A673 (cell line): ENCODE data around the gene NACC2. TPM values are rescaled to one million over a fixed set of nuclear protein-coding genes. Genes with fewer than 3 reads are reported as not detected.

Experiments
- BruUV-seq: library from RNA; stranded (reverse); fragments of 400-500 nt; replicated peaks from 2 replicates; lab custom pipeline; 2021; lab: Mats Ljungman, UMichigan
- CTCF ChIA-PET: fragments of 300-600 bp; sonication (Branson Sonifier 250); formaldehyde crosslinking; loops from one replicate; lab custom pipeline; 2022; ENCODE audit warnings: antibody characterized with exemption; lab: Charles Lee
- POLR2A ChIA-PET: fragments of 300-600 bp; sonication (Branson Sonifier 250); formaldehyde crosslinking; loops from one replicate; lab custom pipeline; 2022; ENCODE audit warnings: antibody characterized with exemption; ENCODE audit not compliant: low non-redundant PET; lab: Charles Lee
- DNase-seq: peaks from one replicate; pipeline ENCODE4 v3.0.0-alpha.2; 2015; ENCODE audit warnings: low spot score
- H3K27ac ChIP-seq: fragments of 200-600 bp; sonication (generic); 2 replicates; pipeline ENCODE4 v1.5.1; 2016; ENCODE audit warnings: mixed run types, low read depth, mild to moderate bottlenecking, mixed read lengths, antibody characterized with exemption, low read length; ENCODE audit not compliant: poor library complexity, severe bottlenecking
- H3K27me3 ChIP-seq: fragments of 200-600 bp; sonication (generic); replicated peaks from 2 replicates; pipeline ENCODE4 v1.6.1; 2017; ENCODE audit warnings: mixed run types, low read depth, mild to moderate bottlenecking, mixed read lengths, antibody characterized with exemption, low read length; ENCODE audit not compliant: insufficient read depth, poor library complexity
- H3K36me3 ChIP-seq: fragments of 200-600 bp; sonication (generic); 2 replicates; pipeline ENCODE4 v1.6.1; 2016; ENCODE audit warnings: mixed run types, mild to moderate bottlenecking, mixed read lengths, antibody characterized with exemption, low read length; ENCODE audit not compliant: insufficient read depth, poor library complexity, severe bottlenecking
- H3K4me1 ChIP-seq: fragments of 200-600 bp; sonication (generic); 2 replicates; pipeline ENCODE4 v1.6.1; 2017; ENCODE audit warnings: mixed run types, mild to moderate bottlenecking, mixed read lengths, antibody characterized with exemption, low read length; ENCODE audit not compliant: insufficient read depth, poor library complexity, severe bottlenecking
- H3K4me3 ChIP-seq: fragments of 200-600 bp; sonication (generic); 2 replicates; pipeline ENCODE4 v1.5.1; 2016; ENCODE audit warnings: low read depth, mixed run types, mild to moderate bottlenecking, mixed read lengths, low read length; ENCODE audit not compliant: poor library complexity, severe bottlenecking
- H3K9me3 ChIP-seq: fragments of 200-600 bp; sonication (generic); 2 replicates; pipeline ENCODE4 v1.6.1; 2016; ENCODE audit warnings: mixed run types, low read depth, mild to moderate bottlenecking, mixed read lengths, antibody characterized with exemption, low read length; ENCODE audit not compliant: poor library complexity, severe bottlenecking
- CTCF ChIP-seq: fragments of 300-800, 200-600 bp; sonication (generic); conservative IDR thresholded peaks from 2 replicates; pipeline ENCODE4 v1.5.1; 2017; ENCODE audit warnings: low read depth, mild to moderate bottlenecking, antibody characterized with exemption, low read length, moderate library complexity, mixed read lengths
- EZH2 ChIP-seq: fragments of 200-600 bp; sonication (generic); IDR thresholded peaks from 2 replicates; pipeline ENCODE4 v1.6.1; 2017; ENCODE audit warnings: borderline replicate concordance, low read depth, mild to moderate bottlenecking, mixed read lengths, antibody characterized with exemption, low read length; ENCODE audit not compliant: poor library complexity, severe bottlenecking
- intact Hi-C: fragments of 100-400 bp; cut with micrococcal nuclease; formaldehyde crosslinking; loops from one replicate; pipeline ENCODE4 v1.10.0; 2022; ENCODE audit not compliant: unreplicated experiment
- total RNA-seq: library from RNA; stranded (reverse); gene quantifications from 2 replicates; pipeline ENCODE4 v1.2.3, GENCODE V29; 2021

Gene NACC2
- total RNA-seq, 1 experiment from 2014 or later, result 19.5 TPM

- Histone ChIP-seq H3K27me3 (no peaks in the 10 kb centered on the region), H3K27ac (no peak overlapping the region), H3K4me1 (peaks cover 12% of the 10 kb centered on the region), H3K4me3 (no peak overlapping the region), H3K9me3 (no peaks in the 10 kb centered on the region), H3K36me3 (no peaks in the 10 kb centered on the region)
- POLR2A ChIA-PET, result no interaction called here
- intact Hi-C loops, result no loop called here
- no TSS peak for BruUV-seq
- CTCF ChIA-PET, result no interaction called here
- DNase-seq, result no peak
- no peak for TF ChIP-seq CTCF
- TF ChIP-seq EZH2, result no peak
These were observed 76.6 kb downstream of the NACC2 start for GRCh38 chr9:136018257-136019031.

GRCh38 chr9:136017289-136018190 lies 77.5 kb downstream of the NACC2 start:
- H3K27me3 ChIP-seq, result no peaks in the 10 kb centered on the region
- H3K27ac ChIP-seq, result no peak overlapping the region
- DNase-seq, result no peak
- ChIA-PET POLR2A (no interaction called here), CTCF (no interaction called here)
- intact Hi-C loops, result no loop called here
- no TSS peak for BruUV-seq
- H3K4me3 ChIP-seq, result no peak overlapping the region
- TF ChIP-seq EZH2 (no peak), CTCF (no peak)
- H3K9me3 ChIP-seq, result no peaks in the 10 kb centered on the region
- H3K36me3 ChIP-seq, result peaks cover 8% of the 10 kb centered on the region
- H3K4me1 ChIP-seq, result peaks cover 9% of the 10 kb centered on the region

GRCh38 chr9:136016572-136017288 lies 78.4 kb downstream of the NACC2 start:
- no peak overlapping the region for H3K27ac ChIP-seq
- H3K27me3 ChIP-seq, result no peaks in the 10 kb centered on the region
- BruUV-seq, result no TSS peak
- H3K9me3 ChIP-seq, result no peaks in the 10 kb centered on the region
- ChIA-PET CTCF (no interaction called here), POLR2A (no interaction called here)
- no peak overlapping the region for H3K4me3 ChIP-seq
- H3K4me1 ChIP-seq, result peaks cover 9% of the 10 kb centered on the region
- intact Hi-C loops, result no loop called here
- DNase-seq, result no peak
- no peak for TF ChIP-seq EZH2
- TF ChIP-seq CTCF, result no peak
- H3K36me3 ChIP-seq, result peaks cover 10% of the 10 kb centered on the region
